ENCODE measurements around the gene CTNND1. TPM values are rescaled to one million over a fixed set of nuclear protein-coding genes. Genes with fewer than 3 reads are reported as not detected.
A peak's percentile ranks its signal among the peaks of the same experiment; 100 is the strongest.
"Not testable (repeated sequence)": the region's sequence is repeated elsewhere in the genome, so short reads cannot be mapped to it uniquely, and the experiment has no call there.

CTNND1 gene
- total RNA-seq, 2 donors from 2014 or later, result 190 to 216 TPM

- H3K9ac ChIP-seq (ENCODE audit: extremely low read depth, low read length, poor library complexity, severe bottlenecking), result peak overlapping the region; percentile 91
- 100% methylated on average over 2 of the region's 2 CpGs for WGBS, 2 experiments (ENCODE audit: insufficient coverage in 1 of 2, insufficient read length in 1 of 2)
- DNase-seq, result no peak
- H3K36me3 ChIP-seq (ENCODE audit: control insufficient read depth, insufficient read depth, low read length), result peaks cover 18% of the 10 kb centered on the region
- Mint-ChIP-seq H3K27me3 (ENCODE audit: insufficient read depth) (no peaks in the 10 kb centered on the region), H3K4me1 (peaks cover 16% of the 10 kb centered on the region), H3K27ac (peak overlapping the region; percentile 99), H3K9me3 (peaks cover 24% of the 10 kb centered on the region), H3K4me3 (peak overlapping the region; percentile 98), H3K36me3 (ENCODE audit: low read depth) (peaks cover 31% of the 10 kb centered on the region)
- H3K9me3 ChIP-seq (ENCODE audit: control insufficient read depth, low read length), result peaks cover 16% of the 10 kb centered on the region
- H3K4me3 ChIP-seq (ENCODE audit: low read length), result peak overlapping the region; percentile 100
- H3K4me1 ChIP-seq (ENCODE audit: control insufficient read depth, insufficient read depth, low read length), result peaks cover 3% of the 10 kb centered on the region
- no peaks in the 10 kb centered on the region for H3K27me3 ChIP-seq (ENCODE audit: control insufficient read depth, insufficient read depth, low read length, poor library complexity, severe bottlenecking)
- no peak overlapping the region for H3K27ac ChIP-seq (ENCODE audit: low read depth, low read length)
- no peak for TF ChIP-seq CTCF (conservative IDR thresholded peaks at IDR 0.05)
These were observed 47.8 kb upstream of the CTNND1 start for GRCh38 chr11:57713835-57714234.

- H3K9me3 Mint-ChIP-seq, result peaks cover 24% of the 10 kb centered on the region
- H3K27ac Mint-ChIP-seq; H3K27me3 ChIP-seq (ENCODE audit: control insufficient read depth, insufficient read depth, low read length, poor library complexity, severe bottlenecking); H3K9ac ChIP-seq (ENCODE audit: extremely low read depth, low read length, poor library complexity, severe bottlenecking); H3K4me1 ChIP-seq (ENCODE audit: control insufficient read depth, insufficient read depth, low read length); DNase-seq; H3K27me3 Mint-ChIP-seq (ENCODE audit: insufficient read depth); H3K27ac ChIP-seq (ENCODE audit: low read depth, low read length); H3K4me3 ChIP-seq (ENCODE audit: low read length); H3K4me3 Mint-ChIP-seq: not testable (repeated sequence)
- peaks cover 12% of the 10 kb centered on the region for H3K4me1 Mint-ChIP-seq
- 96% methylated on average over 10 of the region's 34 CpGs; no CpG with 5 or more reads in 1 of the 2 experiments for WGBS, 2 experiments (ENCODE audit: insufficient coverage in 1 of 2, insufficient read length in 1 of 2)
- Histone ChIP-seq H3K9me3 (ENCODE audit: control insufficient read depth, low read length) (peaks cover 16% of the 10 kb centered on the region), H3K36me3 (ENCODE audit: control insufficient read depth, insufficient read depth, low read length) (peaks cover 33% of the 10 kb centered on the region)
- peaks cover 42% of the 10 kb centered on the region for H3K36me3 Mint-ChIP-seq (ENCODE audit: low read depth)
These were observed 44.9 kb upstream of the CTNND1 start for GRCh38 chr11:57716726-57717125.

GRCh38 chr11:57727185-57727584 is 34.4 kb upstream of the CTNND1 start:
- peaks cover 22% of the 10 kb centered on the region for H3K36me3 ChIP-seq (ENCODE audit: control insufficient read depth, insufficient read depth, low read length)
- no peaks in the 10 kb centered on the region for H3K9me3 ChIP-seq (ENCODE audit: control insufficient read depth, low read length)
- H3K4me1 Mint-ChIP-seq, result peaks cover 19% of the 10 kb centered on the region
- no peak overlapping the region for H3K9ac ChIP-seq (ENCODE audit: extremely low read depth, low read length, poor library complexity, severe bottlenecking)
- H3K9me3 Mint-ChIP-seq, result no peaks in the 10 kb centered on the region
- no peaks in the 10 kb centered on the region for H3K4me1 ChIP-seq (ENCODE audit: control insufficient read depth, insufficient read depth, low read length)
- no peaks in the 10 kb centered on the region for H3K27me3 Mint-ChIP-seq (ENCODE audit: insufficient read depth)
- no peak overlapping the region for H3K27ac ChIP-seq (ENCODE audit: low read depth, low read length)
- H3K4me3 Mint-ChIP-seq, result no peak overlapping the region
- DNase-seq, result no peak
- no peak for TF ChIP-seq CTCF (conservative IDR thresholded peaks at IDR 0.05)
- H3K36me3 Mint-ChIP-seq (ENCODE audit: low read depth), result peaks cover 12% of the 10 kb centered on the region
- H3K27me3 ChIP-seq (ENCODE audit: control insufficient read depth, insufficient read depth, low read length, poor library complexity, severe bottlenecking), result no peaks in the 10 kb centered on the region
- WGBS, 2 experiments (ENCODE audit: insufficient coverage in 1 of 2, insufficient read length in 1 of 2), result 95% methylated on average over 2 of the region's 2 CpGs; no CpG with 5 or more reads in 1 of the 2 experiments
- no peak overlapping the region for H3K4me3 ChIP-seq (ENCODE audit: low read length)
- H3K27ac Mint-ChIP-seq, result no peak overlapping the region

- DNase-seq, result no peak
- H3K9ac ChIP-seq (ENCODE audit: extremely low read depth, low read length, poor library complexity, severe bottlenecking), result no peak overlapping the region
- no peak overlapping the region for H3K4me3 ChIP-seq (ENCODE audit: low read length)
- peaks cover 19% of the 10 kb centered on the region for H3K36me3 ChIP-seq (ENCODE audit: control insufficient read depth, insufficient read depth, low read length)
- no peaks in the 10 kb centered on the region for H3K4me1 ChIP-seq (ENCODE audit: control insufficient read depth, insufficient read depth, low read length)
- no peak overlapping the region for H3K27ac ChIP-seq (ENCODE audit: low read depth, low read length)
- H3K9me3 ChIP-seq (ENCODE audit: control insufficient read depth, low read length), result no peaks in the 10 kb centered on the region
- Mint-ChIP-seq H3K4me3 (no peak overlapping the region), H3K36me3 (ENCODE audit: low read depth) (peaks cover 12% of the 10 kb centered on the region), H3K4me1 (peaks cover 19% of the 10 kb centered on the region), H3K27ac (peak overlapping the region; percentile 77), H3K27me3 (ENCODE audit: insufficient read depth) (no peaks in the 10 kb centered on the region), H3K9me3 (no peaks in the 10 kb centered on the region)
- 78 to 83% methylated on average over 3 to 7 of the region's 7 CpGs for WGBS, 2 experiments (ENCODE audit: insufficient coverage in 1 of 2, insufficient read length in 1 of 2)
- TF ChIP-seq CTCF (conservative IDR thresholded peaks at IDR 0.05), result no peak
- H3K27me3 ChIP-seq (ENCODE audit: control insufficient read depth, insufficient read depth, low read length, poor library complexity, severe bottlenecking), result no peaks in the 10 kb centered on the region
These were observed 32.8 kb upstream of the CTNND1 start for GRCh38 chr11:57728829-57729228.

Data from endodermal cell (in vitro differentiated cells).